GM21381 (cell line): ENCODE measurements around the gene DYNC1I1.
"Not testable (repeated sequence)": the region's sequence is repeated elsewhere in the genome, so short reads cannot be mapped to it uniquely, and the experiment has no call there.

Source experiments
- ATAC-seq: cut with Tn5 transposase; IDR thresholded peaks from one replicate; pipeline ENCODE4 v1.9.1; 2021; ENCODE audit warnings: mild to moderate bottlenecking, moderate library complexity; ENCODE audit not compliant: unreplicated experiment

The DYNC1I1 gene

GRCh38 chr7:95905167-95905566 is 132.8 kb downstream of the DYNC1I1 start:
- no peak for ATAC-seq

- ATAC-seq = no peak
Measured at GRCh38 chr7:95906851-95907250, 134.5 kb downstream of the DYNC1I1 start.

GRCh38 chr7:95907337-95907736 is 135.0 kb downstream of the DYNC1I1 start:
- ATAC-seq = no peak

- ATAC-seq = no peak
Measured at GRCh38 chr7:95908499-95908898, 136.1 kb downstream of the DYNC1I1 start.

GRCh38 chr7:95910341-95910740 is 138.0 kb downstream of the DYNC1I1 start:
- ATAC-seq = no peak

GRCh38 chr7:95915731-95916130 is 143.4 kb downstream of the DYNC1I1 start:
- ATAC-seq = no peak

GRCh38 chr7:95916573-95917297 is 144.4 kb downstream of the DYNC1I1 start:
- ATAC-seq = no peak

GRCh38 chr7:95917634-95918033 is 145.3 kb downstream of the DYNC1I1 start:
- no peak for ATAC-seq

- no peak for ATAC-seq
Measured at GRCh38 chr7:95919556-95919955, 147.2 kb downstream of the DYNC1I1 start.

- ATAC-seq = no peak
Measured at GRCh38 chr7:95921543-95921942, 149.2 kb downstream of the DYNC1I1 start.

- ATAC-seq = no peak
Measured at GRCh38 chr7:95922191-95922590, 149.8 kb downstream of the DYNC1I1 start.

- no peak for ATAC-seq
Measured at GRCh38 chr7:95925236-95925635, 152.9 kb downstream of the DYNC1I1 start.

- no peak for ATAC-seq
Measured at GRCh38 chr7:95925971-95926370, 153.6 kb downstream of the DYNC1I1 start.

GRCh38 chr7:95927756-95928155 is 155.4 kb downstream of the DYNC1I1 start:
- no peak for ATAC-seq

- ATAC-seq = no peak
Measured at GRCh38 chr7:95929710-95930280, 157.4 kb downstream of the DYNC1I1 start.

GRCh38 chr7:95931460-95932232 is 159.3 kb downstream of the DYNC1I1 start:
- no peak for ATAC-seq

- ATAC-seq = no peak
Measured at GRCh38 chr7:95933618-95934017, 161.3 kb downstream of the DYNC1I1 start.

GRCh38 chr7:95944867-95945266 is 172.5 kb downstream of the DYNC1I1 start:
- not testable (repeated sequence) for ATAC-seq

- no peak for ATAC-seq
Measured at GRCh38 chr7:95950698-95951097, 178.3 kb downstream of the DYNC1I1 start.

- no peak for ATAC-seq
Measured at GRCh38 chr7:95951531-95951930, 179.2 kb downstream of the DYNC1I1 start.

- no peak for ATAC-seq
Measured at GRCh38 chr7:95951997-95952795, 179.8 kb downstream of the DYNC1I1 start.
